ENCODE data around the gene PRELID1.

DNA sequence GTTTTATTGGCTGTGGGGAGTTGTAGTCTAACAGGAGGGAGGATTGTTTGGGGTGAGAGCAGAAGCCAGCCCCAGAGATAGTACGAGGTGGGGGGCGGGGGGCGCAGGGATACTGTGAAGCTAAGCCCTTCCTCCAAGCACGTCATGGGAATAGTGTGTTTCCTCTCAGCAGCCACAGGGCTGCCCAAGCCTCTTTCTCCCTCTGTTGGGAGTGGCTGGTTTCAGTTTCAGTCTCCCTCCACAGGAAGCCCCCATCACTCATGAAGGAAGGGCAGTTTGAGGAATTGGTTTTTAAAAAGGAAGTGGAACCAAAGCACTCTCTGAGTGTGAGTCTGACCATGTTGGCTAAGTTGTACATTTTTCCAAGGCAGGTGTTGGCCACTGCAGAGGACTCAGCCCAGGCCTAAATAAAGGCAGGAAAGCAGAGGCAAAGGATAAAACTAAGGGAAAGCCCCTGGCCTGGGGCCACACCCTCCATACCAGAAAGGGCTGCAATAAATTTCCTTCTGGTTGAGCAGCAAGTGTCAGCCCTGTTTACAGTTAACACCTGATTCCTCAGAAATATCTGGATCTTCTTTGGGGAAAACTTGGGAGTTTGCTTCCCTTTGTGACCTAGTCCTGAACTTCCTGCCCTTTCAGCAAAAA lies 3.2 kb upstream of the PRELID1 start:
- TF ChIP-seq CTCF (IDR thresholded peaks at IDR 0.05; ENCODE audit: insufficient read depth, low read length, poor library complexity, severe bottlenecking) = no peak
- no peak for TF ChIP-seq EZH2phosphoT487 (conservative IDR thresholded peaks at IDR 0.05; ENCODE audit: low read length)
